Stimulated activated CD4-positive, alpha-beta T cell treated with anti-CD3 and anti-CD28 coated beads, TNF-alpha, amount 100 ng/mL, for 1 hour (primary cell): Measurements from ENCODE around the gene LLGL2.
"Not testable (repeated sequence)": the region's sequence is repeated elsewhere in the genome, so short reads cannot be mapped to it uniquely, and the experiment has no call there.

Experiments used
- DNase-seq, 3 donors: peaks; one replicate each; pipeline ENCODE4 v3.0.0-alpha.2; 2020; ENCODE audit warnings: low read depth in 3 of 3, low spot score in 1 of 3

LLGL2 gene

GRCh38 chr17:75566834-75567233, 41.3 kb downstream of the LLGL2 start:
- no peak for DNase-seq

- no peak for DNase-seq
These were observed 43.1 kb downstream of the LLGL2 start for GRCh38 chr17:75568412-75569255.

- no peak for DNase-seq
These were observed 44.7 kb downstream of the LLGL2 start for GRCh38 chr17:75570034-75570676.

GRCh38 chr17:75570772-75571171, 45.3 kb downstream of the LLGL2 start:
- no peak for DNase-seq

GRCh38 chr17:75571197-75571884, 45.8 kb downstream of the LLGL2 start:
- no peak for DNase-seq

- no peak for DNase-seq
These were observed 46.4 kb downstream of the LLGL2 start for GRCh38 chr17:75571885-75572215.

- DNase-seq: no peak
These were observed 47.4 kb downstream of the LLGL2 start for GRCh38 chr17:75572713-75573539.

GRCh38 chr17:75573540-75573957, 48.1 kb downstream of the LLGL2 start:
- DNase-seq: no peak

GRCh38 chr17:75573994-75574393, 48.5 kb downstream of the LLGL2 start:
- DNase-seq: no peak

GRCh38 chr17:75574404-75575036, 49.0 kb downstream of the LLGL2 start:
- no peak for DNase-seq

- no peak for DNase-seq
These were observed 49.7 kb downstream of the LLGL2 start for GRCh38 chr17:75575197-75575596.

GRCh38 chr17:75575728-75576127, 50.2 kb downstream of the LLGL2 start:
- no peak for DNase-seq

- no peak for DNase-seq
These were observed 51.2 kb downstream of the LLGL2 start for GRCh38 chr17:75576661-75577060.

GRCh38 chr17:75581121-75581725, 55.7 kb downstream of the LLGL2 start:
- DNase-seq: peak in 1 of 3 donors; percentile 23

- DNase-seq: not testable (repeated sequence)
These were observed 57.7 kb downstream of the LLGL2 start for GRCh38 chr17:75583197-75583596.

- no peak for DNase-seq
These were observed 59.3 kb downstream of the LLGL2 start for GRCh38 chr17:75584849-75585175.

- DNase-seq: peak in 2 of 3 donors; percentile 35 to 42
These were observed 62.4 kb downstream of the LLGL2 start, which contains the start of gene MYO15B for GRCh38 chr17:75587675-75588595. MYO15B (plus strand) TSS chr17:75587800; CDS start chr17:75588058, 258 bp downstream.

GRCh38 chr17:75588596-75589011, 63.1 kb downstream of the LLGL2 start:
- DNase-seq: peak in 1 of 3 donors; percentile 8
